Uterus (tissue), 2 donors: ENCODE measurements around the gene MED17.

Experiments used
- POLR2A ChIP-seq, 2 donors: fragments of 450-650 bp; IDR thresholded peaks; one replicate each; pipeline ENCODE4 v1.6.1; 2016; ENCODE audit warnings: antibody characterized with exemption in 2 of 2, mild to moderate bottlenecking in 1 of 2, moderate library complexity in 1 of 2
- TF ChIP-seq, protein P1 (sequence below), 4 experiments: fragments of 200-600 bp in 2 of 4; fragments of 450-650 bp in 2 of 4; sonication (generic) in 2 of 4; IDR thresholded peaks; one replicate each; pipeline ENCODE4 v1.5.1; 2016 to 2019; ENCODE audit warnings: antibody characterized with exemption in 4 of 4, mild to moderate bottlenecking in 2 of 4, moderate library complexity in 1 of 4

DNA sequence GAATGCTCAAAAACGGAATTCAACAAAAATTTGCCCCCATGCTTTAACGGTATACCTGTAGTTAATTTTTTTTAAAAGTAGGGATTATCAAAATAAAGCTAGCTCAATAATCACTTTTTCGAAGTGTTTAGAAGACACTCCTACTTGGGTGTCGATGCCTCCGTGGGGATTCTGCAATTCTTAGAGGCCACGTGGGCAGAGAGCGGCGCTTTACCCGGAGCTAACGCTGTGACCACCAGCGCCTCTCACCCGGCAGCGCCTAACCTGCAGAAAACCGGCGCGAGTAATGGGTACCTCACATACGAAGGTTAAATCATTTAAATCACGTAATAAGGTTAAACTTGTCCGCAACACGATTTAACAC lies 43.4 kb upstream of the MED17 start:
- TF ChIP-seq POLR2A (IDR thresholded peaks at IDR 0.05) = no peak
- TF ChIP-seq, protein P1, sequence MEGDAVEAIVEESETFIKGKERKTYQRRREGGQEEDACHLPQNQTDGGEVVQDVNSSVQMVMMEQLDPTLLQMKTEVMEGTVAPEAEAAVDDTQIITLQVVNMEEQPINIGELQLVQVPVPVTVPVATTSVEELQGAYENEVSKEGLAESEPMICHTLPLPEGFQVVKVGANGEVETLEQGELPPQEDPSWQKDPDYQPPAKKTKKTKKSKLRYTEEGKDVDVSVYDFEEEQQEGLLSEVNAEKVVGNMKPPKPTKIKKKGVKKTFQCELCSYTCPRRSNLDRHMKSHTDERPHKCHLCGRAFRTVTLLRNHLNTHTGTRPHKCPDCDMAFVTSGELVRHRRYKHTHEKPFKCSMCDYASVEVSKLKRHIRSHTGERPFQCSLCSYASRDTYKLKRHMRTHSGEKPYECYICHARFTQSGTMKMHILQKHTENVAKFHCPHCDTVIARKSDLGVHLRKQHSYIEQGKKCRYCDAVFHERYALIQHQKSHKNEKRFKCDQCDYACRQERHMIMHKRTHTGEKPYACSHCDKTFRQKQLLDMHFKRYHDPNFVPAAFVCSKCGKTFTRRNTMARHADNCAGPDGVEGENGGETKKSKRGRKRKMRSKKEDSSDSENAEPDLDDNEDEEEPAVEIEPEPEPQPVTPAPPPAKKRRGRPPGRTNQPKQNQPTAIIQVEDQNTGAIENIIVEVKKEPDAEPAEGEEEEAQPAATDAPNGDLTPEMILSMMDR (IDR thresholded peaks at IDR 0.05) = no peak
